T1000 (cell line): ENCODE results near the gene COIL.
"Not testable (repeated sequence)": the region's sequence is repeated elsewhere in the genome, so short reads cannot be mapped to it uniquely, and the experiment has no call there.

Experiments
- DNase-seq: peaks from one replicate; lab custom pipeline; 2025; ENCODE audit warnings: mixed read lengths; lab: John Stamatoyannopoulos, UW

COIL gene

GRCh38 chr17:56978441-56979090 lies 17.7 kb upstream of the COIL start:
- no peak for DNase-seq

- DNase-seq = peak; percentile 85
Observed at GRCh38 chr17:56977673-56978395, 17.0 kb upstream of the COIL start, which contains the start of gene SCPEP1. Gene SCPEP1 (plus strand): TSS chr17:56978131. CDS start chr17:56978160, 29 bp downstream.

GRCh38 chr17:56976941-56977608 lies 16.2 kb upstream of the COIL start:
- no peak for DNase-seq

- no peak for DNase-seq
Observed at GRCh38 chr17:56975656-56976055, 14.8 kb upstream of the COIL start.

GRCh38 chr17:56974055-56974454 lies 13.2 kb upstream of the COIL start:
- DNase-seq = no peak

GRCh38 chr17:56973520-56973919 lies 12.7 kb upstream of the COIL start:
- DNase-seq = no peak

GRCh38 chr17:56972111-56972730 lies 11.4 kb upstream of the COIL start:
- DNase-seq = no peak

- no peak for DNase-seq
Observed at GRCh38 chr17:56970974-56971373, 10.1 kb upstream of the COIL start.

- no peak for DNase-seq
Observed at GRCh38 chr17:56966338-56966737, 5.5 kb upstream of the COIL start.

- not testable (repeated sequence) for DNase-seq
Observed at GRCh38 chr17:56965681-56966080, 4.8 kb upstream of the COIL start.

- not testable (repeated sequence) for DNase-seq
Observed at GRCh38 chr17:56965241-56965640, 4.4 kb upstream of the COIL start.

GRCh38 chr17:56956992-56957391 lies 3.9 kb downstream of the COIL start:
- no peak for DNase-seq

- no peak for DNase-seq
Observed at GRCh38 chr17:56949595-56949994, 11.3 kb downstream of the COIL start.

- no peak for DNase-seq
Observed at GRCh38 chr17:56948491-56948890, 12.4 kb downstream of the COIL start.

GRCh38 chr17:56947741-56948140 lies 13.1 kb downstream of the COIL start:
- no peak for DNase-seq

- DNase-seq = no peak
Observed at GRCh38 chr17:56945938-56946505, 14.8 kb downstream of the COIL start.

GRCh38 chr17:56943505-56944125 lies 17.2 kb downstream of the COIL start:
- DNase-seq = no peak

GRCh38 chr17:56939869-56940484 lies 20.9 kb downstream of the COIL start:
- no peak for DNase-seq

GRCh38 chr17:56938206-56938605 lies 22.6 kb downstream of the COIL start:
- not testable (repeated sequence) for DNase-seq

- DNase-seq = no peak
Observed at GRCh38 chr17:56937687-56938086, 23.2 kb downstream of the COIL start.

GRCh38 chr17:56936697-56937322 lies 24.0 kb downstream of the COIL start:
- DNase-seq = no peak
